ENCODE data around the gene FNBP1L. TPM values are rescaled to one million over a fixed set of nuclear protein-coding genes. Genes with fewer than 3 reads are reported as not detected.

Gene FNBP1L
- total and polyA plus RNA-seq, 2 experiments from 2014 or later: 56.3 to 132 TPM

- Histone ChIP-seq H3K27me3 (ENCODE audit: insufficient read depth) (no peaks in the 10 kb centered on the region), H3K9me2 (ENCODE audit: insufficient read depth) (no peaks in the 10 kb centered on the region; the same call in 1 of the 2 replicates), H3K4me1 (ENCODE audit: insufficient read depth) (no peaks in the 10 kb centered on the region), H4K20me1 (replicated peaks; ENCODE audit: insufficient read depth) (no peaks in the 10 kb centered on the region), H3K27ac (ENCODE audit: low read depth) (no peak overlapping the region), H3K4me3 (no peak overlapping the region), H3K36me3 (ENCODE audit: insufficient read depth) (no peaks in the 10 kb centered on the region; the same call in 1 of the 2 replicates), H3K4me2 (no peak overlapping the region), H3F3A (replicated peaks; ENCODE audit: low read depth) (peaks cover under 1% of the 10 kb centered on the region; the same call in 1 of the 2 replicates), H2AFZ (no peak overlapping the region), H3K79me2 (replicated peaks; ENCODE audit: insufficient read depth) (no peaks in the 10 kb centered on the region)
- no peak for TF ChIP-seq ZNF462 (CRISPR knock-in tag; IDR thresholded peaks at IDR 0.05)
- no peak for TF ChIP-seq STAT1 (IDR thresholded peaks at IDR 0.05; ENCODE audit: unreplicated experiment)
- no peak for TF ChIP-seq ZNF114 (CRISPR knock-in tag; IDR thresholded peaks at IDR 0.05)
- no peak for TF ChIP-seq JUNB (IDR thresholded peaks at IDR 0.05; ENCODE audit: unreplicated experiment)
- TF ChIP-seq REST (IDR thresholded peaks at IDR 0.05; ENCODE audit: unreplicated experiment): no peak
- no peak for TF ChIP-seq ZNF331 (CRISPR knock-in tag; IDR thresholded peaks at IDR 0.05; ENCODE audit: low read depth)
- TF ChIP-seq CTCF (conservative IDR thresholded peaks at IDR 0.05; ENCODE audit: low read depth in 2 of 2): no peak
- ATAC-seq: no peak
- no peak overlapping the region for H3K4me3 Mint-ChIP-seq
- H3K27ac Mint-ChIP-seq: no peak overlapping the region
- no peaks in the 10 kb centered on the region; the same call in 1 of the 3 replicates for H3K36me3 Mint-ChIP-seq (ENCODE audit: low read depth)
- peaks cover 29% of the 10 kb centered on the region for H3K9me3 Mint-ChIP-seq
- no peak for DNase-seq (ENCODE audit: low spot score)
- H3K4me1 Mint-ChIP-seq: no peaks in the 10 kb centered on the region
- no peaks in the 10 kb centered on the region for H3K27me3 Mint-ChIP-seq (ENCODE audit: insufficient read depth, low read depth, poor library complexity)
Observed at GRCh38 chr1:93426181-93426580, 21.7 kb upstream of the FNBP1L start.
